ENCODE results near the gene VPS13A.

VPS13A gene

GRCh38 chr9:77162366-77162765, 15.0 kb upstream of the VPS13A start:
- FAIRE-seq (no peak), DNase-seq (ENCODE audit: insufficient read length) (no peak)
- TF ChIP-seq TAF1 (IDR thresholded peaks at IDR 0.05; ENCODE audit: borderline replicate concordance, low read depth, low read length) (no peak), POLR2A (IDR thresholded peaks at IDR 0.05; ENCODE audit: low read depth, low read length) (no peak), POLR2AphosphoS5 (IDR thresholded peaks at IDR 0.05; ENCODE audit: low read depth, low read length) (no peak)

GRCh38 chr9:77163884-77164283, 13.4 kb upstream of the VPS13A start:
- FAIRE-seq, result no peak
- DNase-seq (ENCODE audit: insufficient read length), result no peak
- TF ChIP-seq TAF1 (IDR thresholded peaks at IDR 0.05; ENCODE audit: borderline replicate concordance, low read depth, low read length), result no peak
- TF ChIP-seq POLR2AphosphoS5 (IDR thresholded peaks at IDR 0.05; ENCODE audit: low read depth, low read length), result no peak
- no peak for TF ChIP-seq POLR2A (IDR thresholded peaks at IDR 0.05; ENCODE audit: low read depth, low read length)

- FAIRE-seq (no peak), DNase-seq (ENCODE audit: insufficient read length) (no peak)
- TF ChIP-seq POLR2A (IDR thresholded peaks at IDR 0.05; ENCODE audit: low read depth, low read length), result no peak
- TF ChIP-seq TAF1 (IDR thresholded peaks at IDR 0.05; ENCODE audit: borderline replicate concordance, low read depth, low read length), result no peak
- TF ChIP-seq POLR2AphosphoS5 (IDR thresholded peaks at IDR 0.05; ENCODE audit: low read depth, low read length), result no peak
Measured at GRCh38 chr9:77166193-77166592, 11.1 kb upstream of the VPS13A start.

GRCh38 chr9:77170991-77171699, 6.2 kb upstream of the VPS13A start:
- TF ChIP-seq TAF1 (IDR thresholded peaks at IDR 0.05; ENCODE audit: borderline replicate concordance, low read depth, low read length) (no peak), POLR2AphosphoS5 (IDR thresholded peaks at IDR 0.05; ENCODE audit: low read depth, low read length) (no peak), POLR2A (IDR thresholded peaks at IDR 0.05; ENCODE audit: low read depth, low read length) (no peak)
- FAIRE-seq, result peak; percentile 9
- DNase-seq (ENCODE audit: insufficient read length), result no peak

- FAIRE-seq, result no peak
- no peak for TF ChIP-seq TAF1 (IDR thresholded peaks at IDR 0.05; ENCODE audit: borderline replicate concordance, low read depth, low read length)
- TF ChIP-seq POLR2A (IDR thresholded peaks at IDR 0.05; ENCODE audit: low read depth, low read length), result no peak
- no peak for TF ChIP-seq POLR2AphosphoS5 (IDR thresholded peaks at IDR 0.05; ENCODE audit: low read depth, low read length)
- DNase-seq (ENCODE audit: insufficient read length), result no peak
Measured at GRCh38 chr9:77175151-77175550, 2.2 kb upstream of the VPS13A start.

- DNase-seq (ENCODE audit: insufficient read length) (no peak), FAIRE-seq (no peak)
- TF ChIP-seq TAF1 (IDR thresholded peaks at IDR 0.05; ENCODE audit: borderline replicate concordance, low read depth, low read length), result no peak
- TF ChIP-seq POLR2AphosphoS5 (IDR thresholded peaks at IDR 0.05; ENCODE audit: low read depth, low read length), result no peak
- TF ChIP-seq POLR2A (IDR thresholded peaks at IDR 0.05; ENCODE audit: low read depth, low read length), result no peak
Measured at GRCh38 chr9:77176106-77176505, 1.2 kb upstream of the VPS13A start.

GRCh38 chr9:77176686-77177142, 620 bp upstream of the VPS13A start:
- no peak for DNase-seq (ENCODE audit: insufficient read length)
- TF ChIP-seq POLR2AphosphoS5 (IDR thresholded peaks at IDR 0.05; ENCODE audit: low read depth, low read length) (no peak), POLR2A (IDR thresholded peaks at IDR 0.05; ENCODE audit: low read depth, low read length) (no peak), TAF1 (IDR thresholded peaks at IDR 0.05; ENCODE audit: borderline replicate concordance, low read depth, low read length) (no peak)
- FAIRE-seq, result peak; percentile 27

- FAIRE-seq (no peak), DNase-seq (ENCODE audit: insufficient read length) (peak; percentile 33)
- TF ChIP-seq POLR2A (IDR thresholded peaks at IDR 0.05; ENCODE audit: low read depth, low read length), result no peak
- TF ChIP-seq POLR2AphosphoS5 (IDR thresholded peaks at IDR 0.05; ENCODE audit: low read depth, low read length), result no peak
- TF ChIP-seq TAF1 (IDR thresholded peaks at IDR 0.05; ENCODE audit: borderline replicate concordance, low read depth, low read length), result no peak
Measured at GRCh38 chr9:77177894-77178794, 810 bp downstream of the VPS13A start.

GRCh38 chr9:77180056-77180455, 2.7 kb downstream of the VPS13A start:
- TF ChIP-seq POLR2AphosphoS5 (IDR thresholded peaks at IDR 0.05; ENCODE audit: low read depth, low read length) (no peak), TAF1 (IDR thresholded peaks at IDR 0.05; ENCODE audit: borderline replicate concordance, low read depth, low read length) (no peak), POLR2A (IDR thresholded peaks at IDR 0.05; ENCODE audit: low read depth, low read length) (no peak)
- DNase-seq (ENCODE audit: insufficient read length) (no peak), FAIRE-seq (no peak)

GRCh38 chr9:77183581-77183980, 6.2 kb downstream of the VPS13A start:
- no peak for FAIRE-seq
- TF ChIP-seq TAF1 (IDR thresholded peaks at IDR 0.05; ENCODE audit: borderline replicate concordance, low read depth, low read length), result no peak
- TF ChIP-seq POLR2A (IDR thresholded peaks at IDR 0.05; ENCODE audit: low read depth, low read length), result no peak
- TF ChIP-seq POLR2AphosphoS5 (IDR thresholded peaks at IDR 0.05; ENCODE audit: low read depth, low read length), result no peak
- DNase-seq (ENCODE audit: insufficient read length), result no peak

- no peak for TF ChIP-seq TAF1 (IDR thresholded peaks at IDR 0.05; ENCODE audit: borderline replicate concordance, low read depth, low read length)
- no peak for TF ChIP-seq POLR2AphosphoS5 (IDR thresholded peaks at IDR 0.05; ENCODE audit: low read depth, low read length)
- TF ChIP-seq POLR2A (IDR thresholded peaks at IDR 0.05; ENCODE audit: low read depth, low read length), result no peak
- no peak for FAIRE-seq
- no peak for DNase-seq (ENCODE audit: insufficient read length)
Measured at GRCh38 chr9:77188242-77188641, 10.9 kb downstream of the VPS13A start.
